ENCODE results near the gene VASH2.

VASH2 gene

DNA sequence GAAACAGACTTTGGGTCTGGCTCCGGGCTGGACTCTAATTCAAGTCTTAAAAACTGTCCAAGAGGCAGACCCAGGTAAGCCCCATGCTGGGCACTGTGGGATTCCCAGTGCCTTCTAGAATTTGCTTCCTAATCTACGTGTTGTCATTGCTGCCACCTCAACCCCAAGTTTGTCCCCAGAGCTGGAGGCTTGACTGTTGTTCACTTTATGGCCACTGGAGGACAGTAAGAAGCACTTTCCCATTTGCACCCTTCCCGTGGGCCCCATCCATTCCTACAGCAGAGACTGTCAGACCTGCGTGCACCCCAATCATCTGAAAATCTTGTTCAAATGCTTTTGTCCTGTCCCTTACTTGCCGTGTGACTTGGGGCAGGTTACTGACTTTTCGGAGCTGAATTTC, 29.4 kb upstream of the VASH2 start:
- no peak overlapping the region for H3K27ac ChIP-seq
- TF ChIP-seq, protein P1, sequence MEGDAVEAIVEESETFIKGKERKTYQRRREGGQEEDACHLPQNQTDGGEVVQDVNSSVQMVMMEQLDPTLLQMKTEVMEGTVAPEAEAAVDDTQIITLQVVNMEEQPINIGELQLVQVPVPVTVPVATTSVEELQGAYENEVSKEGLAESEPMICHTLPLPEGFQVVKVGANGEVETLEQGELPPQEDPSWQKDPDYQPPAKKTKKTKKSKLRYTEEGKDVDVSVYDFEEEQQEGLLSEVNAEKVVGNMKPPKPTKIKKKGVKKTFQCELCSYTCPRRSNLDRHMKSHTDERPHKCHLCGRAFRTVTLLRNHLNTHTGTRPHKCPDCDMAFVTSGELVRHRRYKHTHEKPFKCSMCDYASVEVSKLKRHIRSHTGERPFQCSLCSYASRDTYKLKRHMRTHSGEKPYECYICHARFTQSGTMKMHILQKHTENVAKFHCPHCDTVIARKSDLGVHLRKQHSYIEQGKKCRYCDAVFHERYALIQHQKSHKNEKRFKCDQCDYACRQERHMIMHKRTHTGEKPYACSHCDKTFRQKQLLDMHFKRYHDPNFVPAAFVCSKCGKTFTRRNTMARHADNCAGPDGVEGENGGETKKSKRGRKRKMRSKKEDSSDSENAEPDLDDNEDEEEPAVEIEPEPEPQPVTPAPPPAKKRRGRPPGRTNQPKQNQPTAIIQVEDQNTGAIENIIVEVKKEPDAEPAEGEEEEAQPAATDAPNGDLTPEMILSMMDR (conservative IDR thresholded peaks at IDR 0.05) = no peak

DNA sequence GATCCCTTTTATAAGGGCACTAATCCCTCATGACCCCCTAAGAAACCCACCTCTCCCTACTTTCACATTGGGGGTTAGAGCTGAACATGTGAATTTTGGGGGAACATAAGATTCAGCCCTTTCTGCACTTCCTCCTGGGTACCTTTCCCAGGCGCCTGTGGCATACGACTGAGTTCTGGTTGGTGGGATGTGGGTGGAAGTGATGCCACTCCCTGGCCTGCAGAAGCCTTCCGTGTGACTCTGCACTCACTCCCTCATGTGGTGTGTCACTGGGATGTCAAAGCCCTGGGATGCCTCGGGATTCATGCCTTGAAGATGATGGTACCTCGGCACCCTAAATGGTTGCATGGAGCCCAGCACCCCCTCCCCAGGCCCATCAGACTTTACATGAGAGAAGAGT, 28.3 kb upstream of the VASH2 start:
- TF ChIP-seq, protein P1 (conservative IDR thresholded peaks at IDR 0.05) = no peak
- no peak overlapping the region for H3K27ac ChIP-seq

DNA sequence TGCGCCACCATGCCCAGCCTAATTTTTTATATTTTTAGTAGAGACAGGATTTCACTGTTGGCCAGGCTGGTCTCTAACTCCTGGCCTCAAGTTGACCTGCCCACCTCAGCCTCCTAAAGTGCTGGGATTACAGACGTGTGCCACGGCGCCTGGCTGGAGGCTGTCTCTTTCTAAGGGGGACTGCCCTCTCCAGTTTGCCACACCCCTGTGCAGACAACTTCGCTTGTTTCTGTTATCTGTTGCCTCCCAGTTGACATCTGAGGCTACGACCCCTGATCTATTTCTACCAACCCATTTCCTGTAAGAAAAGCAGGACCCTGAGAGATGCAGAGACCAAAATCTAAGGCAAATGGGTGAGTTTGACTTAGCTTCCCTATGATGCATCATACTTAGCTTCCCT, 24.0 kb upstream of the VASH2 start:
- TF ChIP-seq, protein P1 (conservative IDR thresholded peaks at IDR 0.05) = no peak

DNA sequence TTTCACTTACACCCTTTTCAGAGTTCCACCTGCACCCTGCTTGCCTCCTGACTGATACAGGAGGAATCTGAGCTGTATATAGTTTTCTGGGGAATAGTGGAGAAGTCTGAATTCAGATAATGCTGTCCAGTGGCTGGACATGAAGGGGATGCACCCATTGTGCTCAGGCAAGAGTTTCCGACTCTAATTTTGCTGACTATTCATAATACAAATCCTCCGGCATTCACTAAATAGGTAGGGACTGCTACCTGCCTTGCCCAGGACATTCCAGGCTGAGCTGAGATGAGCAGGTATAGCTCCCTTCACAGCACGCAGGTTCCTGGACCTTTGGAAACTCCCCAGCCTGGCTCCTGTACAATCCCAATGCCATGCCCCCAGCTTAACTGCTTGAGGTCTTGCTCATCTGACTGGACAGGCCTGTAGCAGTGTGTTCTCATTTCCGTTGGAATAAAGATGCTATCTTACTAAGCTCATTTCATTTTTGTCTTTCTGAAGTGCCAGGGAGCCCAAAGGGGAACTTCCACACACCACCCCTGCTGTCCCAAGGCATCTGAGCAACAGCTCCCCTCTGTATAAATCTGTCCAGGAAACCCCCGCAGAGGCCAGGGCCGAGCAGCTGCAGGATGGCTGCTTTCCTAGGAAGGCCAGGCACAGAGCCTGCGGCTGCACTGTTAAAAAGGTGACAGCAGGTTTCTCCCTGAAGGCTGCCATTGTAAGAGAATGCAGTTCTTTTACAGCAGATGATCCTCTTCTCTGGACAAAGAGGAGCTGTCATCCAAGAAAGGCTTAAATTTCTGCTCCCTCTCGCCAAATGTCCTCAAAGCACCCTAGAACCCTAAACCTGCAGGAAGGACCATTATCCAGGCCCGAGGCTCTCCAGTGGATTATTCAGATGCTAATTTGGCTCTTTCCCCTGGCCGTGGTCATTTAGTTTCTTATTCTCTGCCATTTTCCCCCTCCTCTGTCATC, 21.7 kb upstream of the VASH2 start:
- TF ChIP-seq, protein P1 (conservative IDR thresholded peaks at IDR 0.05) = no peak
- H3K27ac ChIP-seq = peak overlapping the region; percentile 66

More for the DNA sequence above, 24.0 kb upstream of the VASH2 start:
- no peak overlapping the region for H3K27ac ChIP-seq

DNA sequence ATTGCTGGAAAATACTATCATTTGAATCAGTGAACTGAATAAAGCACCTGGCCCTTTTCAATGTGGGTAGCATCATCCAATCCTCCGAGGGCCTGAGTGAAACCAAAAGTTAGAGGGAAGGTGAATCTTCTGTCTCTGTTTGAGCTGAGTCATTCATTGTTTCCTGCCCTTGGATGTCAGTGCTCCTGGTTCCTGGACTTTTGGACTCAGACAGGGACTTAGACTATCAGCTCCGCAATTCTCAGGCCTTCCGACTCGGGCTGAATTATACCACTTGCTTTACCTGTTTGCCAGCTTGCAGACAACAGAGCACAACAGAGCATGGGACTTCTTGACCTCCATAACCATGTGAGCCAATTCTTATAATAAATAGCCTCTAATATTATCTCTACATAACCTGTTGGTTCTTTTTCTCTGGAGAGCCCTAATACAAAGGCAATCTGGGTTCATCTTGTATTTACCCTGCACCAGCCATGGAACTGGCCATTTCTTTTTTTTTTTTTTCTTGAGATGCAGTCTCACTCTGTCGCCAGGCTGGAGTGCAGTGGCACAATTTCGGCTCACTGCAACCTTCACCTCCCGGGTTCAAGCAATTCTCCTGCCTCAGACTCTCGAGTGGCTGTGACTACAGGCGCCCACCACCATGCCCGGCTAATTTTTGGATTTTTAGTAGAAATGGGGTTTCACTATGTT, 19.2 kb upstream of the VASH2 start:
- TF ChIP-seq, protein P1 (conservative IDR thresholded peaks at IDR 0.05) = no peak
- peak overlapping the region; percentile 43 for H3K27ac ChIP-seq

DNA sequence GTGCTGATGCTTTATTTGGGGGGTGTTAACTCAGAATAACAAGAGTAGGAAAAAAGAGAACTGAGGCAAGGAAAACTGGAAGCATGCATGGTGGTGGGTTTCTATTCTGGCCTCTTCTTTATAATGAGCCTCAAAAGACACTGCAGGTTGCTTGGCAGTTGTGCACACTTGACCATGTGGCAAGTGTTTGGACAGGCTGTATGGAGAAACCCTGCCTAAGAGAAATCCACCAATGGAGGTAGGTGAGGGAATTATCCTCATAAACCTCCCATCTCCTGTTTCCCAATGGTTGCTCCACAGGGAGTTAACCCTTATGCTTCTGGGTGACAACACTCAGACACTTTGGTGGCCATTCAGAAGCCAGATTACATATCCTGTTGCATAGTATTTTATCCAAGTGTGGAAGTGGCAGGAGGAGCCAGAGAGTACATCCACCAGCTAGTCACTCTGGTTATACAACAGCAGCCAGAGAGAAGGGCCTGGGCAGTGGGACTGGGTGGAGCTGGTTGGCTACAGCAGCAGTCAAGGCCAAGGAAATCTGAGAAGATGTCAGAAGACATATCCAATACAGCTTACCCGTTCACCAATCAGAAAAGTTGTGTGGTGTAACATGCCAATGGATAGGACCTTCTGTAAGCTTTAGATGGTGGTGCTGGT, 16.4 kb upstream of the VASH2 start:
- TF ChIP-seq, protein P1 (conservative IDR thresholded peaks at IDR 0.05) = no peak
- no peak overlapping the region for H3K27ac ChIP-seq
